Measurements from ENCODE around the gene ZNF224.

DNA sequence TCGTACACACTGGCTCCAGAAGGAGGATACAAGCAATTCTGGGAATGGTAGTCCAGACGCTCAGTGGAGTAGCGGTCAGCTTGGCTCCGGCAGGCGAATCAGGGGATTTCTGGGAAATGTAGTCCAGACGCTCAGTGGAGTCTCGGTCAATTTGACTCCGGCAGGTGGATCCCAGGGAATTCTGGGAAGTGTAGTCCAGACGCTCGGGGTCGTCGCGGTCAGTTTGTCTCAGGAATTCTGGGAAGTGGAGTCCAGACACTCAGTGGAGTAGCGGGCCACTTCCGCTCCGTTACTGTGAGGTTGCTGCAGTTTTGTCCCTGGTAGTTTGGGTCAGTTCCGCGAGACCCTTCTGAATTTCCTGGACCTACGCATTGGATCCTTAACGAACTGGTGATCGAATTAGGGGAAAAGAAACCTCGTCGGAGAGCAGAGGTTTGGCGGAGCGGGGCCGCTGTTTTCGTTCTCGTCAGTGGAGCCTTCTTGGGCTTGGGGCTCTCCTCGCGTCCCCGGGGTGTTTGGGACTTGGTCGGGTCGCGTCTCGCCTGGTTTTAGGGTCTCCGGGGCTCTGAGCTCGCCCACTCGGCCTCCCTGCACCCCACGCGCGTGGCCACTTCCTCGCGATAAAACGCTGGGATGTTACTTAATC, 19.1 kb downstream of the ZNF224 start, which contains the start of gene ZNF225:
- TF ChIP-seq POLR2A (IDR thresholded peaks at IDR 0.05; ENCODE audit: low read length) (peak; percentile 72), GATA1 (IDR thresholded peaks at IDR 0.05; ENCODE audit: low read depth, low read length) (no peak)
